Kidney (tissue), 14 donors: ENCODE data around the gene MT1A. TPM values are rescaled to one million over a fixed set of nuclear protein-coding genes. Genes with fewer than 3 reads are reported as not detected.

Source experiments
- DNase-seq, 5 donors: peaks; one replicate each; pipeline ENCODE4 v3.0.0-alpha.2; 2013 to 2020
- FAIRE-seq: peaks from 2 replicates; lab custom pipeline; 2012; peaks lifted over from hg19 to GRCh38; lab: Jason Lieb, UNC
- H3K27ac ChIP-seq, 2 donors: one replicate each; pipeline ENCODE4 v1.7.0; 2013; ENCODE audit warnings: low read depth in 2 of 2, low read length in 2 of 2, inconsistent platforms in 1 of 2
- H3K27me3 ChIP-seq: one replicate; pipeline ENCODE4 v1.7.1; 2013; ENCODE audit warnings: low read length, inconsistent platforms; ENCODE audit not compliant: control insufficient read depth, insufficient read depth
- H3K36me3 ChIP-seq, 3 donors: one replicate each; pipeline versions ENCODE4 v1.7.0 to v1.7.1; 2013; ENCODE audit warnings: low read length in 3 of 3, control low read depth in 1 of 3, inconsistent platforms in 1 of 3; ENCODE audit not compliant: insufficient read depth in 3 of 3, control insufficient read depth in 2 of 3
- H3K4me1 ChIP-seq, 3 donors: one replicate each; pipeline versions ENCODE4 v1.7.0 to v1.7.1; 2013; ENCODE audit warnings: low read length in 3 of 3, inconsistent platforms in 1 of 3, low read depth in 1 of 3; ENCODE audit not compliant: control insufficient read depth in 2 of 3, insufficient read depth in 2 of 3
- H3K4me3 ChIP-seq, 3 donors: one replicate each; pipeline versions ENCODE4 v1.7.0 to v1.8.1; 2013; ENCODE audit warnings: low read length in 3 of 3, control low read depth in 1 of 3, inconsistent platforms in 1 of 3
- H3K9ac ChIP-seq, 3 donors: one replicate each; pipeline versions ENCODE4 v1.7.0 to v1.7.1; 2013; ENCODE audit warnings: low read length in 3 of 3, control low read depth in 1 of 3, inconsistent platforms in 1 of 3
- H3K9me3 ChIP-seq, 3 donors: one replicate each; pipeline versions ENCODE4 v1.7.0 to v1.7.1; 2013; ENCODE audit warnings: low read length in 3 of 3, control low read depth in 1 of 3, inconsistent platforms in 1 of 3; ENCODE audit not compliant: control insufficient read depth in 2 of 3, insufficient read depth in 1 of 3
- CTCF ChIP-seq: IDR thresholded peaks from 3 replicates; pipeline ENCODE4 v1.5.1; 2012; ENCODE audit warnings: mild to moderate bottlenecking, moderate library complexity, borderline replicate concordance; ENCODE audit not compliant: insufficient read depth; ENCODE audit errors: extremely low read depth
- intact Hi-C: fragments of 100-400 bp; cut with DNase I; formaldehyde crosslinking; loops from one replicate; pipeline ENCODE4 v1.11.1; 2022
- polyA plus RNA-seq: library from polyadenylated mRNA; stranded (reverse); fragments of 350-450 nt; fragmentation: Illumina TruSeq; extraction: RNeasy Lipid Tissue Mini Kit (QIAGEN cat#74804); gene quantifications from one replicate; pipeline ENCODE4 v1.2.3, GENCODE V29; 2014; ENCODE audit warnings: low read depth, low replicate concordance; ENCODE audit not compliant: insufficient read depth
- total RNA-seq: library from RNA; stranded (reverse); fragmentation: NEBNext Ultra II Directional; extraction: Animal tissue kit (Norgen Biotek cat#: 25700); gene quantifications from one replicate; pipeline ENCODE4 v1.2.1, GENCODE V29; 2021
- donor health status: control.
- donor health status: control.
- donor health status: control.
- donor health status: control.
- donor health status: control.
- donor health status: DM: yes; HTN: yes; CAD: no.
- donor health status: Normal renal cell carcinoma (clear cell type).

MT1A gene
- total and polyA plus RNA-seq, 2 donors from 2014 or later: 3.1 to 19.8 TPM

DNA sequence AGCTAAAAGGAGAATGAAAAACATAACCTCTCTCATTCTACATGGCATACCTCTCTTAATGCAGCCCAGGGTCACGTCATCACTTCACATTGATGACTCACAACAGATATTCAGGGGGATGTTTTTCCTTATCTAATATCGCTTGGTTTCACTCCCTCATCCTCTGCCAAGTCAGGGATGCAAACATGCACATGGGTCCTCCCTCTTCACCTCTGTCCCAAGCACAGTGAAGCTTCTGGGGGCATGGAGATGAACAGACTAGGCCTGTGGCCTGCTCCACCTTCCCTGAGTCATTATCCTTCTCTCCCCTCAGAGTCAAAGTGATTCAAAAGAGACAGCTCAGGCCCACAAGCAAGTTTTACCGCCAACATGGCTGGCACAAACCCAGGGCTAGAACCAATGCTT lies 32.4 kb upstream of the MT1A start:
- no peaks in the 10 kb centered on the region for H3K27me3 ChIP-seq
- DNase-seq (no peak), FAIRE-seq (no peak)
- intact Hi-C loops: loop anchor here (10.0 kb wide), 1 partner anchor 79 kb away; the partner anchor contains the start of gene MT1X
- H3K27ac ChIP-seq: peak overlapping the region; percentile 94 to 96
- peak overlapping the region in 1 of 3 donors; percentile 4 for H3K4me3 ChIP-seq
- H3K36me3 ChIP-seq: no peaks in the 10 kb centered on the region
- H3K9me3 ChIP-seq: no peaks in the 10 kb centered on the region
- H3K4me1 ChIP-seq: peaks cover 0 to 25% (median 15%) of the 10 kb centered on the region in 3 donors
- no peak for TF ChIP-seq CTCF
- H3K9ac ChIP-seq: peak overlapping the region in 1 of 3 donors; percentile 0

DNA sequence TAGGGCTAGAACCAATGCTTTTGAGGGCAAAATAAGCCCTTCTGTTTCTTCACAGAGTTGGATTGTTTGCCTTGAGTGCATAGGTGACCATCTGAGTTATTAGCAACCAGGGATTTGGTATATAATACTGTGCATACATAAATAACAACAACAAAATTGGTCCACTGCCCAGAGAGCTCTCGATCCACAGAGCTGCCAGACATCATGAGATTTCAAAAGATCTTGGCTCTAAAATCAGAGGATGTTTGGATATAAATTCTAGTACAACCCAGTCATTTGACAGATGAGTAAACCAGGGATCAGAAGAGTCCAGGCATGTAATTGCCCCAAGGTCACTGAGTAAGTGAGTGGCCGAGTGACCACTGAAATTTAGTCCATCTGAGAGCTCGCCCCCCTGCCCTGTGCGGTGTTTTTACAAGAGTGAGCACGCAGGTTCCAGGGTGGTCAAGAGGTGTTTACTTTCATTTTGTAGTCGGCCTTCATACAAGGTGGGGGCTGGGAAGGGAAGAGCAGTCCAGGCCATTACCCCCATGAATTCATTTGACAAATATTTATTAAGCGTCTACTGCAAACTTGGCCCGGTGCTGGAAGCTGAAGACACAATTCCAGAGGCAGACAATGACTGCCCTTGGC lies 31.9 kb upstream of the MT1A start:
- no peak for FAIRE-seq
- Histone ChIP-seq H3K4me3 (peak overlapping the region in 1 of 3 donors; percentile 4), H3K36me3 (no peaks in the 10 kb centered on the region)

DNA sequence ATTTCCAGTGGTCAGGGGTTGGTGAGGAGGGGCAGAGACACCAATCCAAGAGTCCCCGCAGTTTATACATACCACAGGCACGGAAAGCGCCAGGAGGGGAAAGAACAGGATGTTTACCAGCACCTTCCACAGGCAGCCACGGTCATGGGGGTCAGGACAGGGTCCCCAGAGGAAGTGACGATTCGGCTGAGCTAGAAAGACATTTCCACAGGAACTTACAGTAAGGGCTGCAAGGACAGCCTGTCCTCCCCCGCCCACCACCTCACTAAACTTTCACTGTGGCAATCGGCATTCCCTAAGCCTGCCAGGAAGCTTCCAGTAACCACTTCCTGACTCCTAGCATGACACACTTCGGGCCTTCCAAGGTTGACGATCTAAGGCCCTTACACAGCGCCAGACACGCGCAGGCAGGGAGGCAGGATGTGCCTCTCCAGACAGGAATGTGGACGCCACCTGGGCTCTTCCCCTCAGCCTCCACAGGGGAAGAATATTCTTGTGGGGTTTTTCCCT lies 31.3 kb upstream of the MT1A start:
- H3K4me3 ChIP-seq: peak overlapping the region in 1 of 3 donors; percentile 92
- DNase-seq: peak; percentile 65 to 95 (median 71)
- H3K4me1 ChIP-seq: peaks cover 0 to 32% (median 17%) of the 10 kb centered on the region in 3 donors

More for the DNA sequence above, 31.9 kb upstream of the MT1A start:
- no peaks in the 10 kb centered on the region for H3K27me3 ChIP-seq
- TF ChIP-seq CTCF: no peak
- no peaks in the 10 kb centered on the region for H3K9me3 ChIP-seq
- peak overlapping the region; percentile 94 to 96 for H3K27ac ChIP-seq
- peak overlapping the region in 1 of 3 donors; percentile 0 for H3K9ac ChIP-seq
- peaks cover 0 to 30% (median 17%) of the 10 kb centered on the region in 3 donors for H3K4me1 ChIP-seq
- intact Hi-C loops: loop anchor here (10.0 kb wide), 1 partner anchor 78 kb away; the partner anchor contains the start of gene MT1X
- DNase-seq: peak in 3 of 5 donors; percentile 51 to 85 (median 68)

More for the DNA sequence above, 31.3 kb upstream of the MT1A start:
- no peak for TF ChIP-seq CTCF
- H3K27me3 ChIP-seq: no peaks in the 10 kb centered on the region
- no peaks in the 10 kb centered on the region for H3K9me3 ChIP-seq
- H3K36me3 ChIP-seq: no peaks in the 10 kb centered on the region
- H3K9ac ChIP-seq: peak overlapping the region in 1 of 3 donors; percentile 38
- no peak for FAIRE-seq
- H3K27ac ChIP-seq: peak overlapping the region; percentile 94 to 96
- intact Hi-C loops: loop anchor here (10.0 kb wide), 1 partner anchor 78 kb away; the partner anchor contains the start of gene MT1X
